K562 (cell line): Measurements from ENCODE around the gene MARK3. TPM values are rescaled to one million over a fixed set of nuclear protein-coding genes. Genes with fewer than 3 reads are reported as not detected.

Source experiments
- CCNT2 ChIP-seq: IDR thresholded peaks from 2 replicates; pipeline ENCODE4 v1.6.1; 2011; ENCODE audit warnings: borderline replicate concordance, low read depth, mild to moderate bottlenecking, moderate library complexity, mixed read lengths, low read length; ENCODE audit not compliant: insufficient read length; ENCODE audit errors: extremely low read depth
- EHMT2 ChIP-seq: fragments of 450-650 bp; IDR thresholded peaks from 2 replicates; pipeline ENCODE4 v1.6.1; 2018; ENCODE audit warnings: antibody characterized with exemption
- FOXK1 ChIP-seq: sonication (generic); formaldehyde crosslinking; IDR thresholded peaks from 2 replicates; pipeline ENCODE4 v1.8.0; 2022; ENCODE audit warnings: missing genetic modification reagents, mild to moderate bottlenecking, borderline replicate concordance
- FOXM1 ChIP-seq, 2 experiments: fragments of 450-650 bp in 1 of 2; sonication (generic) in 1 of 2; formaldehyde crosslinking in 1 of 2; IDR thresholded peaks; 2 replicates each; pipeline versions ENCODE4 v1.6.1 to v1.9.0; 2017 to 2022; ENCODE audit warnings: low read depth in 2 of 2, mild to moderate bottlenecking in 2 of 2, missing genetic modification reagents in 1 of 2, moderate library complexity in 1 of 2
- MYC ChIP-seq, 2 experiments: fragments of 250-450 bp in 1 of 2; sonication (Bioruptor Pico) in 1 of 2; IDR thresholded peaks; 2 replicates each; pipeline versions ENCODE4 v1.5.1 to v1.6.1; 2012 to 2021; ENCODE audit warnings: low read depth in 2 of 2, borderline replicate concordance in 1 of 2, improper control_type of control experiment in 1 of 2, low read length in 1 of 2, mild to moderate bottlenecking in 1 of 2, moderate library complexity in 1 of 2
- NCOA4 ChIP-seq: fragments of 450-650 bp; IDR thresholded peaks from 2 replicates; pipeline ENCODE4 v1.6.1; 2018; ENCODE audit warnings: mild to moderate bottlenecking; ENCODE audit not compliant: partially characterized antibody
- NONO ChIP-seq, 2 experiments: fragments of 200-400 bp in 1 of 2; fragments of 450-650 bp in 1 of 2; formaldehyde crosslinking in 1 of 2; IDR thresholded peaks; 2 replicates each; pipeline ENCODE4 v1.6.1; 2017; ENCODE audit warnings: low read depth in 2 of 2, mild to moderate bottlenecking in 2 of 2, moderate library complexity in 2 of 2, low read length in 1 of 2
- RAD21 ChIP-seq, 2 experiments: fragments of 250-450 bp in 1 of 2; fragments of 450-650 bp in 1 of 2; sonication (Bioruptor Pico) in 1 of 2; formaldehyde crosslinking in 1 of 2; IDR thresholded peaks in 1 of 2; conservative IDR thresholded peaks in 1 of 2; 2 replicates each; pipeline versions ENCODE4 v1.4.0 to v1.8.0; 2020 to 2022; ENCODE audit warnings: mild to moderate bottlenecking in 2 of 2, moderate library complexity in 1 of 2
- RBBP5 ChIP-seq: fragments of 200-600 bp; sonication (generic); IDR thresholded peaks from 2 replicates; pipeline ENCODE4 v1.6.1; 2012; ENCODE audit warnings: borderline replicate concordance, mild to moderate bottlenecking, low read length, control low read depth, inconsistent platforms; ENCODE audit not compliant: insufficient read depth, poor library complexity, severe bottlenecking
- RBM39 ChIP-seq: fragments of 200-400 bp; formaldehyde crosslinking; optimal IDR thresholded peaks from 2 replicates; pipeline ENCODE3; 2018; ENCODE audit warnings: low read depth, low read length
- RCOR1 ChIP-seq, 2 experiments: IDR thresholded peaks; 2 replicates each; pipeline ENCODE4 v1.6.1; 2012; ENCODE audit warnings: low read depth in 2 of 2, low read length in 2 of 2, borderline replicate concordance in 1 of 2, improper control_type of control experiment in 1 of 2
- SMARCE1 ChIP-seq: fragments of 450-650 bp; IDR thresholded peaks from 2 replicates; pipeline ENCODE4 v1.7.1; 2016; ENCODE audit warnings: mild to moderate bottlenecking
- ZNF589 ChIP-seq: fragments of 200-800 bp; sonication (Bioruptor generic); IDR thresholded peaks from 2 replicates; pipeline ENCODE4 v1.6.1; 2016; ENCODE audit warnings: low read depth, missing genetic modification characterization, missing compliant biosample characterization
- polyA plus RNA-seq, 8 experiments: library from polyadenylated mRNA; depleted of rRNA in 4 of 8; stranded (reverse) in 5 of 8; unstranded in 3 of 8; fragments of >200 nt; fragmentation: Nextera tagmentation in 2 of 8; fragmentation: Illumina TruSeq in 1 of 8; extraction: Ambion mirVana in 2 of 8; extraction: Trizol in 1 of 8; gene quantifications; 2 replicates each; pipeline versions ENCODE4 v1.2.1 to v1.2.3, GENCODE V29; 2011 to 2014; ENCODE audit warnings: inconsistent platforms in 1 of 8, missing spikeins in 1 of 8
- total RNA-seq, 7 experiments: library from RNA; depleted of rRNA in 6 of 7; stranded (reverse); fragments of >200 nt in 6 of 7; fragmentation: Illumina TruSeq in 2 of 7; extraction: Trizol in 2 of 7; gene quantifications; 2 replicates each; pipeline versions ENCODE4 v1.2.1 to v1.2.3, GENCODE V29; 2011 to 2021; ENCODE audit warnings: low replicate concordance in 1 of 7
- TF ChIP-seq, protein P1 (sequence below), 2 experiments: fragments of 250-450 bp in 1 of 2; fragments of 450-650 bp in 1 of 2; sonication (Bioruptor Pico) in 1 of 2; IDR thresholded peaks; 2 replicates each; pipeline versions ENCODE4 v1.6.1 to v1.8.0; 2016 to 2021; ENCODE audit warnings: mild to moderate bottlenecking in 2 of 2, moderate library complexity in 2 of 2, missing compliant biosample characterization in 1 of 2, missing genetic modification characterization in 1 of 2
- TF ChIP-seq, protein P2 (sequence below), 2 experiments: fragments of 450-650 bp; IDR thresholded peaks; 2 replicates each; pipeline ENCODE4 v1.6.1; 2018; ENCODE audit warnings: mild to moderate bottlenecking in 2 of 2, low read depth in 1 of 2; ENCODE audit not compliant: partially characterized antibody in 2 of 2
- TF ChIP-seq, protein P3 (sequence below): fragments of 450-650 bp; conservative IDR thresholded peaks from 2 replicates; pipeline ENCODE4 v1.6.1; 2016; ENCODE audit warnings: missing genetic modification characterization, low read depth, mild to moderate bottlenecking, missing compliant biosample characterization, moderate library complexity

Gene MARK3
- total and polyA plus RNA-seq, 9 of the 15 experiments (the other 6 are each of a cell fraction or from before 2014, with no cell fraction given), result 10.1 to 68.7 (median 56.3) TPM

DNA sequence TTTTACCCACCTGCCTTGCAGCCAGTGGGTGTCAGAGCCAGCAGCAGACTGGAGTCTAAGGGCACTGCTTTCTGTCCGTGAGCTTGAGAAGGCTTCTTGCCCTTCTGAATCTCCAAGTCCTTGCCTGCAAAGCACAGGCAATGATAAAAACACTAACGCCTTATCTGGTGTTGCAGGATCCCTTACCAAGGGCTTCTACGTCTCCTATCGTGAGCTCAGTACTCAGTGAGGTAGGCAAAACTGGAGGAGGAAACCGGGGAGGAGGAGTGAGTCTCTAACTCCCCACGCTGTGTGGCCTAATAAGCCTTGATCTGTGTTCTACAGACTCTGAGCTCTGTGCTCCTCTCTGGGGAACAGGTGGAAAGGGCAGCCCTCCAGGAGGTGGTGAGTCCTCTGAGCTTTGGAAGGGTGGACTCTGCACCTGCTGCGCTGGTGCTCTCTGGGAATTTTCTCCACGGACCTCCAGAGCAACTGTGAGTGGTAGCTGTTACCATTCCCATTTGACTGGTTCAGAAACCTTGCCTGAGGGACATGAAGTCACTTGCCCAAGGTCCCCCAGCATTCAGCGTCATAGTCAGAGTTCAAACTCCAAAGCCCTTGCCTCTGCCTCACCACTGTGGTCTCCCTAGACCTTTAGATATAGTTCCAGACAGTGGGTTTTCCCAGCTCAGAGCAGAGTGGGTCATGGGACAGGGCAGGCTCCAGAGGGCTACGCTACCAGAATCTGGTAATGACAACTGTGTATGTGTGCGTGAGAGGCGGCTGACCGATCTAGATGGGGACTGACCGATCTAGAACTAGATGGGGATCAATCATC, 7.0 kb upstream of the MARK3 start (continued):
- TF ChIP-seq CCNT2 (peak; percentile 39), EHMT2 (peak; percentile 32; the same call in 1 of the 2 replicates), SMARCE1 (peak; percentile 92), FOXK1 (CRISPR knock-in tag) (no peak), NCOA4 (no peak), ZNF589 (CRISPR knock-in tag) (peak; percentile 71; the same call in 1 of the 2 replicates), FOXM1 (IDR thresholded peaks at IDR 0.05; ENCODE audit: low read depth) (peak; percentile 85), FOXM1 (CRISPR knock-in tag; IDR thresholded peaks at IDR 0.05; ENCODE audit: low read depth) (no peak), NONO (IDR thresholded peaks at IDR 0.05; ENCODE audit: low read depth in 2 of 2, low read length in 1 of 2) (peak in 1 of 2 experiments; percentile 52; a peak in 1 of 4 replicates), RBBP5 (peak; percentile 53), RBM39 (no peak), MYC (IDR thresholded peaks at IDR 0.05; ENCODE audit: low read depth, low read length) (peak; percentile 38), MYC (CRISPR knock-in tag; IDR thresholded peaks at IDR 0.05; ENCODE audit: borderline replicate concordance, low read depth) (no peak), RAD21 (CRISPR knock-in tag; conservative IDR thresholded peaks at IDR 0.05 in 1 of 2, IDR thresholded peaks at IDR 0.05 in 1 of 2) (peak; percentile 12; a peak in 1 of 4 replicates), RCOR1 (IDR thresholded peaks at IDR 0.05; ENCODE audit: borderline replicate concordance in 1 of 2, low read depth in 2 of 2, low read length in 2 of 2) (peak; percentile 52 to 88; a peak in 3 of 4 replicates)
- TF ChIP-seq, protein P1, sequence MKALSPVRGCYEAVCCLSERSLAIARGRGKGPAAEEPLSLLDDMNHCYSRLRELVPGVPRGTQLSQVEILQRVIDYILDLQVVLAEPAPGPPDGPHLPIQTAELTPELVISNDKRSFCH (CRISPR knock-in tag; IDR thresholded peaks at IDR 0.05), result no peak
- TF ChIP-seq, protein P1 (tag; IDR thresholded peaks at IDR 0.05), result peak; percentile 72; the same call in 1 of the 2 replicates
- TF ChIP-seq, protein P2, sequence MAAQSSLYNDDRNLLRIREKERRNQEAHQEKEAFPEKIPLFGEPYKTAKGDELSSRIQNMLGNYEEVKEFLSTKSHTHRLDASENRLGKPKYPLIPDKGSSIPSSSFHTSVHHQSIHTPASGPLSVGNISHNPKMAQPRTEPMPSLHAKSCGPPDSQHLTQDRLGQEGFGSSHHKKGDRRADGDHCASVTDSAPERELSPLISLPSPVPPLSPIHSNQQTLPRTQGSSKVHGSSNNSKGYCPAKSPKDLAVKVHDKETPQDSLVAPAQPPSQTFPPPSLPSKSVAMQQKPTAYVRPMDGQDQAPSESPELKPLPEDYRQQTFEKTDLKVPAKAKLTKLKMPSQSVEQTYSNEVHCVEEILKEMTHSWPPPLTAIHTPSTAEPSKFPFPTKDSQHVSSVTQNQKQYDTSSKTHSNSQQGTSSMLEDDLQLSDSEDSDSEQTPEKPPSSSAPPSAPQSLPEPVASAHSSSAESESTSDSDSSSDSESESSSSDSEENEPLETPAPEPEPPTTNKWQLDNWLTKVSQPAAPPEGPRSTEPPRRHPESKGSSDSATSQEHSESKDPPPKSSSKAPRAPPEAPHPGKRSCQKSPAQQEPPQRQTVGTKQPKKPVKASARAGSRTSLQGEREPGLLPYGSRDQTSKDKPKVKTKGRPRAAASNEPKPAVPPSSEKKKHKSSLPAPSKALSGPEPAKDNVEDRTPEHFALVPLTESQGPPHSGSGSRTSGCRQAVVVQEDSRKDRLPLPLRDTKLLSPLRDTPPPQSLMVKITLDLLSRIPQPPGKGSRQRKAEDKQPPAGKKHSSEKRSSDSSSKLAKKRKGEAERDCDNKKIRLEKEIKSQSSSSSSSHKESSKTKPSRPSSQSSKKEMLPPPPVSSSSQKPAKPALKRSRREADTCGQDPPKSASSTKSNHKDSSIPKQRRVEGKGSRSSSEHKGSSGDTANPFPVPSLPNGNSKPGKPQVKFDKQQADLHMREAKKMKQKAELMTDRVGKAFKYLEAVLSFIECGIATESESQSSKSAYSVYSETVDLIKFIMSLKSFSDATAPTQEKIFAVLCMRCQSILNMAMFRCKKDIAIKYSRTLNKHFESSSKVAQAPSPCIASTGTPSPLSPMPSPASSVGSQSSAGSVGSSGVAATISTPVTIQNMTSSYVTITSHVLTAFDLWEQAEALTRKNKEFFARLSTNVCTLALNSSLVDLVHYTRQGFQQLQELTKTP (IDR thresholded peaks at IDR 0.05; ENCODE audit: low read depth in 1 of 2, partially characterized antibody in 2 of 2), result peak in 1 of 2 experiments; percentile 9
- TF ChIP-seq, protein P3, sequence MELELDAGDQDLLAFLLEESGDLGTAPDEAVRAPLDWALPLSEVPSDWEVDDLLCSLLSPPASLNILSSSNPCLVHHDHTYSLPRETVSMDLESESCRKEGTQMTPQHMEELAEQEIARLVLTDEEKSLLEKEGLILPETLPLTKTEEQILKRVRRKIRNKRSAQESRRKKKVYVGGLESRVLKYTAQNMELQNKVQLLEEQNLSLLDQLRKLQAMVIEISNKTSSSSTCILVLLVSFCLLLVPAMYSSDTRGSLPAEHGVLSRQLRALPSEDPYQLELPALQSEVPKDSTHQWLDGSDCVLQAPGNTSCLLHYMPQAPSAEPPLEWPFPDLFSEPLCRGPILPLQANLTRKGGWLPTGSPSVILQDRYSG (tag), result peak; percentile 66; the same call in 1 of the 2 replicates
